Activated T-cell treated with anti-CD3 and anti-CD28 coated beads, Interleukin-2, amount 50 U/mL, for 72 hours (primary cell): Measurements from ENCODE around the gene ADRA2C. TPM values are rescaled to one million over a fixed set of nuclear protein-coding genes. Genes with fewer than 3 reads are reported as not detected.
A peak's percentile ranks its signal among the peaks of the same experiment; 100 is the strongest.

ENCODE experiments used
- ATAC-seq, 2 donors: fragments of 150-1000 bp; cut with Tn5 transposase; replicated peaks in 1 of 2; 2 replicates each; pipeline ENCODE4 v1.10.0; 2021; ENCODE audit warnings: moderate library complexity in 2 of 2, mild to moderate bottlenecking in 1 of 2
- DNase-seq, 2 donors: peaks; one replicate each; pipeline ENCODE4 v3.0.0; 2021 to 2022; ENCODE audit warnings: mixed read lengths in 1 of 2
- H3K27ac Mint-ChIP-seq: one replicate; pipeline ENCODE4 v1.8.0; 2022; ENCODE audit warnings: mild to moderate bottlenecking, moderate library complexity, mixed read lengths
- H3K27me3 Mint-ChIP-seq: one replicate; pipeline ENCODE4 v1.8.0; 2022; ENCODE audit warnings: low read depth, mixed read lengths
- H3K36me3 Mint-ChIP-seq, 2 donors: one replicate each; pipeline ENCODE4 v1.8.0; 2022; ENCODE audit warnings: mixed read lengths in 2 of 2, mild to moderate bottlenecking in 1 of 2; ENCODE audit not compliant: insufficient read depth in 2 of 2
- H3K4me1 Mint-ChIP-seq: one replicate; pipeline ENCODE4 v1.8.0; 2022; ENCODE audit warnings: low read depth, mixed read lengths
- H3K4me3 Mint-ChIP-seq, 2 donors: one replicate each; pipeline ENCODE4 v1.8.0; 2022; ENCODE audit warnings: mild to moderate bottlenecking in 2 of 2, mixed read lengths in 2 of 2, moderate library complexity in 2 of 2
- H3K9me3 Mint-ChIP-seq, 2 donors: one replicate each; pipeline ENCODE4 v1.8.0; 2022; ENCODE audit warnings: mixed read lengths in 2 of 2
- total RNA-seq, 2 donors: library from RNA; stranded (reverse); gene quantifications; one replicate each; pipeline ENCODE4 v1.2.3, GENCODE V29; 2022

ADRA2C gene
- total RNA-seq, result not detected

GRCh38 chr4:3766036-3766784 lies at the start of gene ADRA2C:
ADRA2C (plus strand) TSS chr4:3766385; CDS start chr4:3766607, 222 bp downstream.
- Mint-ChIP-seq H3K27me3 (peaks cover 17% of the 10 kb centered on the region), H3K4me3 (peak within 1 kb of the TSS; percentile 65 to 74), H3K36me3 (peaks cover 0 to 1% of the 10 kb centered on the region in 2 donors), H3K4me1 (peaks cover 5% of the 10 kb centered on the region), H3K27ac (no peak within 1 kb of the TSS), H3K9me3 (no peaks in the 10 kb centered on the region)
- DNase-seq (peak in 1 of 2 donors; percentile 16), ATAC-seq (peak; percentile 41 to 55)

- peaks cover 16% of the 10 kb centered on the region for H3K27me3 Mint-ChIP-seq
- peaks cover 3 to 7% of the 10 kb centered on the region in 2 donors for H3K9me3 Mint-ChIP-seq
- no peak for ATAC-seq
- H3K4me3 Mint-ChIP-seq, result no peak overlapping the region
- peaks cover 3% of the 10 kb centered on the region in 2 donors for H3K36me3 Mint-ChIP-seq
- DNase-seq, result no peak
- H3K4me1 Mint-ChIP-seq, result no peaks in the 10 kb centered on the region
- H3K27ac Mint-ChIP-seq, result no peak overlapping the region
These were observed 49.5 kb upstream of the ADRA2C start for GRCh38 chr4:3716631-3717235.

GRCh38 chr4:3717241-3717640 lies 48.9 kb upstream of the ADRA2C start:
- peaks cover 3% of the 10 kb centered on the region in 2 donors for H3K36me3 Mint-ChIP-seq
- no peak overlapping the region for H3K4me3 Mint-ChIP-seq
- H3K4me1 Mint-ChIP-seq, result no peaks in the 10 kb centered on the region
- peaks cover 3 to 7% of the 10 kb centered on the region in 2 donors for H3K9me3 Mint-ChIP-seq
- H3K27ac Mint-ChIP-seq, result no peak overlapping the region
- H3K27me3 Mint-ChIP-seq, result peaks cover 16% of the 10 kb centered on the region
- ATAC-seq (no peak), DNase-seq (no peak)

- Mint-ChIP-seq H3K4me1 (no peaks in the 10 kb centered on the region), H3K27ac (no peak overlapping the region), H3K9me3 (peaks cover 3 to 7% of the 10 kb centered on the region in 2 donors), H3K36me3 (peaks cover 3% of the 10 kb centered on the region in 2 donors), H3K27me3 (peaks cover 16% of the 10 kb centered on the region), H3K4me3 (no peak overlapping the region)
- no peak for ATAC-seq
- DNase-seq, result no peak
These were observed 47.7 kb upstream of the ADRA2C start for GRCh38 chr4:3718462-3718861.

- DNase-seq (no peak), ATAC-seq (no peak)
- Mint-ChIP-seq H3K27ac (no peak overlapping the region), H3K9me3 (peaks cover 3 to 7% of the 10 kb centered on the region in 2 donors), H3K36me3 (peaks cover 3% of the 10 kb centered on the region in 2 donors), H3K27me3 (peaks cover 21% of the 10 kb centered on the region), H3K4me1 (no peaks in the 10 kb centered on the region), H3K4me3 (no peak overlapping the region)
These were observed 47.0 kb upstream of the ADRA2C start for GRCh38 chr4:3719191-3719590.

GRCh38 chr4:3719836-3720235 lies 46.3 kb upstream of the ADRA2C start:
- no peak for DNase-seq
- peaks cover 3 to 7% of the 10 kb centered on the region in 2 donors for H3K9me3 Mint-ChIP-seq
- peaks cover 3% of the 10 kb centered on the region in 2 donors for H3K36me3 Mint-ChIP-seq
- H3K27me3 Mint-ChIP-seq, result peaks cover 28% of the 10 kb centered on the region
- no peak overlapping the region for H3K27ac Mint-ChIP-seq
- no peaks in the 10 kb centered on the region for H3K4me1 Mint-ChIP-seq
- H3K4me3 Mint-ChIP-seq, result no peak overlapping the region
- no peak for ATAC-seq

GRCh38 chr4:3720466-3720865 lies 45.7 kb upstream of the ADRA2C start:
- DNase-seq, result no peak
- Mint-ChIP-seq H3K36me3 (peaks cover 3% of the 10 kb centered on the region in 2 donors), H3K4me1 (no peaks in the 10 kb centered on the region), H3K27ac (no peak overlapping the region), H3K27me3 (peaks cover 28% of the 10 kb centered on the region), H3K9me3 (peaks cover 3 to 7% of the 10 kb centered on the region in 2 donors), H3K4me3 (no peak overlapping the region)
- ATAC-seq, result no peak

- H3K9me3 Mint-ChIP-seq, result peaks cover 3 to 7% of the 10 kb centered on the region in 2 donors
- ATAC-seq, result no peak
- H3K36me3 Mint-ChIP-seq, result peaks cover 3% of the 10 kb centered on the region in 2 donors
- no peak overlapping the region for H3K27ac Mint-ChIP-seq
- DNase-seq, result no peak
- H3K27me3 Mint-ChIP-seq, result peaks cover 28% of the 10 kb centered on the region
- no peak overlapping the region for H3K4me3 Mint-ChIP-seq
- H3K4me1 Mint-ChIP-seq, result no peaks in the 10 kb centered on the region
These were observed 45.0 kb upstream of the ADRA2C start for GRCh38 chr4:3721186-3721585.

GRCh38 chr4:3721627-3722026 lies 44.6 kb upstream of the ADRA2C start:
- Mint-ChIP-seq H3K27ac (no peak overlapping the region), H3K36me3 (peaks cover 3% of the 10 kb centered on the region in 2 donors), H3K27me3 (peaks cover 28% of the 10 kb centered on the region), H3K9me3 (peaks cover 3 to 7% of the 10 kb centered on the region in 2 donors), H3K4me3 (no peak overlapping the region), H3K4me1 (no peaks in the 10 kb centered on the region)
- ATAC-seq (no peak), DNase-seq (no peak)

GRCh38 chr4:3722446-3723231 lies 43.5 kb upstream of the ADRA2C start:
- Mint-ChIP-seq H3K27me3 (peaks cover 28% of the 10 kb centered on the region), H3K9me3 (peaks cover 3 to 7% of the 10 kb centered on the region in 2 donors), H3K4me1 (no peaks in the 10 kb centered on the region), H3K36me3 (peaks cover 3% of the 10 kb centered on the region in 2 donors), H3K4me3 (no peak overlapping the region), H3K27ac (no peak overlapping the region)
- ATAC-seq (no peak), DNase-seq (no peak)

GRCh38 chr4:3723232-3723642 lies 42.9 kb upstream of the ADRA2C start:
- H3K9me3 Mint-ChIP-seq, result peaks cover 3 to 4% of the 10 kb centered on the region in 2 donors
- H3K4me3 Mint-ChIP-seq, result no peak overlapping the region
- H3K27ac Mint-ChIP-seq, result no peak overlapping the region
- peaks cover 24% of the 10 kb centered on the region for H3K27me3 Mint-ChIP-seq
- no peak for ATAC-seq
- peaks cover 3% of the 10 kb centered on the region in 2 donors for H3K36me3 Mint-ChIP-seq
- no peaks in the 10 kb centered on the region for H3K4me1 Mint-ChIP-seq
- no peak for DNase-seq

- ATAC-seq, result no peak
- no peaks in the 10 kb centered on the region for H3K9me3 Mint-ChIP-seq
- H3K27ac Mint-ChIP-seq, result no peak overlapping the region
- H3K4me3 Mint-ChIP-seq, result no peak overlapping the region
- peaks cover 19% of the 10 kb centered on the region for H3K27me3 Mint-ChIP-seq
- no peak for DNase-seq
- no peaks in the 10 kb centered on the region for H3K36me3 Mint-ChIP-seq
- no peaks in the 10 kb centered on the region for H3K4me1 Mint-ChIP-seq
These were observed 41.6 kb upstream of the ADRA2C start for GRCh38 chr4:3724319-3725231.
